RWPE1 (cell line): ENCODE results near the gene CTNNA2.

Experiments
- CTCF ChIA-PET: fragments of 350-600 bp; sonication (Branson Sonifier 250); formaldehyde crosslinking; extraction: SDS; loops from one replicate; lab custom pipeline; 2021; lab: Yijun Ruan, JAX
- POLR2A ChIA-PET: fragments of 400-600 bp; formaldehyde crosslinking; extraction: SDS; loops from one replicate; lab custom pipeline; 2020; ENCODE audit warnings: antibody characterized with exemption; ENCODE audit not compliant: low non-redundant PET; lab: Yijun Ruan, JAX
- DNase-seq: peaks from one replicate; pipeline ENCODE4 v3.0.0; 2012; ENCODE audit warnings: low spot score
- H3K27ac ChIP-seq: fragments of 450-650 bp; 2 replicates; pipeline ENCODE4 v1.5.1; 2017
- CTCF ChIP-seq: fragments of 450-650 bp; conservative IDR thresholded peaks from 2 replicates; pipeline ENCODE4 v1.5.1; 2017; ENCODE audit warnings: low read depth, mild to moderate bottlenecking

Gene CTNNA2

GRCh38 chr2:80413136-80413535 lies 900.3 kb downstream of the CTNNA2 start:
- ChIA-PET POLR2A (no interaction called here), CTCF (no interaction called here)
- no peak for DNase-seq
- H3K27ac ChIP-seq: no peak overlapping the region
- TF ChIP-seq CTCF: no peak

DNA sequence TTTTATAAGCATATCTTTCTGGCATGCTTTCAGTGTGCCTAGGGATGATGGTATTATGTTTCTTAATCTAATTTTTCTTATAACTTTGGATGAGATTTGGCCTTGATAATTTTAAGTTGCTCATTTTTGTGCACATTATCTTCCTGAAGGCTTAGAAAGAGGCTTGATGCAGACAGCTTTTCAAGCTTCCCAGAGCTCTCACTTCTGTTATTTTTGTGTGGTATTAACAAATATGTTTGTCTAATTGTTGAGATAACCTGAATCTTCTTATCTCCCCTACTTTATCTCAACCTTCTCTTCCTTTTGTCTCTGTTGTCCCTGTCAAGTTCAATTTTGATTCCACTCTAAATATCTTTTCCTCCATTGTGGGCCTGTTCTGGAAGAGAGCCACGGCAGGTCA lies 904.9 kb downstream of the CTNNA2 start:
- no peak overlapping the region for H3K27ac ChIP-seq
- TF ChIP-seq CTCF: no peak
- POLR2A ChIA-PET: no interaction called here
- CTCF ChIA-PET: interaction anchor here (0.8 kb wide), 1 partner anchor 54 kb away, joined by 3 read pairs; no protein-coding TSS in a partner anchor
- DNase-seq: no peak

GRCh38 chr2:80420530-80421208 lies 907.8 kb downstream of the CTNNA2 start:
- CTCF ChIA-PET: no interaction called here
- no peak for TF ChIP-seq CTCF
- POLR2A ChIA-PET: no interaction called here
- DNase-seq: no peak
- no peak overlapping the region for H3K27ac ChIP-seq

DNA sequence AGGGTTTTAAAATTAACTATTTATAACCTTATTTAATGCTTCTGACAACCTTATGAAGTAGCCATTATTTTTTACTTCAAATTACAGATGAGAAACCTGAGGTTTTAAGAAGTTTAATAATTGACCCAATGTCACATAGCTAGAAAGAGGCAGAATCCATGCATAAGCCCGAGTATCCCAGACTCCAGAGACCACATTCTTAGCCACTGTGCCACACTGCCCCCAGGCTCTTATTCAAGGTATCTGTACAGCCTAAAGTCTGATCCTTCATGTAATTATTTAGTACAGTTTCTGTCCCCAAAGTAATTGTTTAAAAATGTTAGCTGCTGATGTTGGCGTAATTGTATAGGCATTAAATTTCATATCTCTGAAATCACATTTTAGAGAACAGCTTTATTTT lies 916.4 kb downstream of the CTNNA2 start:
- CTCF ChIA-PET: no interaction called here
- POLR2A ChIA-PET: no interaction called here
- DNase-seq: no peak
- H3K27ac ChIP-seq: no peak overlapping the region
- TF ChIP-seq CTCF: no peak

DNA sequence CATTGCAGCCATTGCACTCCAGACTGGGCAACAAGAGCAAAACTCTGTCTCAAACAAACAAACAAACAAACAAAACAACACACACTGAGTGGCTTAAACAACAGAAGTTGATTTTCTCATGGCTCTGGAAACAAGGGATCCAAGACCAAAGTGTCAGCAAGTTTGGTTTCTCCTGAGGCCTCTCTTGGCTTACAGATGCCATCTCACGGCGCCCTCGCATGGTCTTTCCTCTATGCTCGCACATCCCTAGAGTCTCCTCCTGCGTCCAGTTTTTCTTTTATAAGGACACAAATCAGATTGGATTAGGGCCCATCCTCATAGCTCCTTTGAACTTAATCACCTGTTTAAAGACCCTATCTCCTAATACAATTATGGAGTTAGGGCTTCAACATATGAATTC lies 925.1 kb downstream of the CTNNA2 start:
- no peak for TF ChIP-seq CTCF
- H3K27ac ChIP-seq: no peak overlapping the region
- no peak for DNase-seq
- ChIA-PET POLR2A (no interaction called here), CTCF (no interaction called here)

- no peak for TF ChIP-seq CTCF
- ChIA-PET POLR2A (no interaction called here), CTCF (no interaction called here)
- DNase-seq: no peak
- H3K27ac ChIP-seq: no peak overlapping the region
Observed at GRCh38 chr2:80438686-80439085, 925.8 kb downstream of the CTNNA2 start.

- CTCF ChIA-PET: no interaction called here
- POLR2A ChIA-PET: no interaction called here
- DNase-seq: no peak
Observed at GRCh38 chr2:80454628-80455027, 941.8 kb downstream of the CTNNA2 start.

More at GRCh38 chr2:80454628-80455027, 941.8 kb downstream of the CTNNA2 start:
- no peak for TF ChIP-seq CTCF
- H3K27ac ChIP-seq: no peak overlapping the region
